Omental fat pad (tissue), 4 donors: ENCODE results near the gene CBX3. TPM values are rescaled to one million over a fixed set of nuclear protein-coding genes. Genes with fewer than 3 reads are reported as not detected.
"Not testable (repeated sequence)": the region's sequence is repeated elsewhere in the genome, so short reads cannot be mapped to it uniquely, and the experiment has no call there.

Experiments used
- ATAC-seq: fragments of 150-250 bp; one replicate; pipeline ENCODE4 v1.9.1; 2016; ENCODE audit warnings: mild to moderate bottlenecking, moderate library complexity; ENCODE audit not compliant: low FRiP score
- DNase-seq: peaks from one replicate; pipeline ENCODE4 v3.0.0-alpha.2; 2019; ENCODE audit warnings: low spot score
- total RNA-seq, 4 donors: library from RNA; depleted of rRNA; stranded (reverse); fragments of >200 nt; gene quantifications; one replicate each; pipeline ENCODE4 v1.1.0, GENCODE V29; 2016
- TF ChIP-seq, protein P1 (sequence below), 3 donors: fragments of 450-650 bp; IDR thresholded peaks; one replicate each; pipeline ENCODE4 v1.5.1; 2016 to 2017; ENCODE audit warnings: antibody characterized with exemption in 3 of 3, mild to moderate bottlenecking in 3 of 3, moderate library complexity in 2 of 3

The CBX3 gene
- total RNA-seq, 4 donors from 2014 or later, result 60.1 to 111 (median 87.4) TPM

DNA sequence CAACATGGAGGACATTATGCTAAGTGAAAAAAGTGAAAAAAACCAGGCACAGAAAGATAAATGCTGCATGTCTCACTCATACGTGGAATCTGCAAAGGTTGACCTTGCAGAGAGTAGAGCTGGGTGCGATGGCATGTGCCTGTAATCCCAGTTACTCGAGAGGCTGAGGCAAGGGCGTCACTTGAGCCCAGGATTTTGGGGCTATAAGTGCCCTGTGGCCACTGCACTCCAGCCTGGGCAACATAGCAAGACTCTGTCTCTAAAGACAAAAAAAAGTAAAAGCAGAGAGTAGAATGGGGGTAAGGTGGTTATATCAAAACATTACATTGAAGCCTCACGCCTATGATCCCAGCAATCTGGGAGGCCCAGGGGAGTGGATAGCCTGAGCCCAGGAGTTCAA lies 22.8 kb downstream of the CBX3 start:
- ATAC-seq, result no peak
- DNase-seq, result no peak
- TF ChIP-seq, protein P1, sequence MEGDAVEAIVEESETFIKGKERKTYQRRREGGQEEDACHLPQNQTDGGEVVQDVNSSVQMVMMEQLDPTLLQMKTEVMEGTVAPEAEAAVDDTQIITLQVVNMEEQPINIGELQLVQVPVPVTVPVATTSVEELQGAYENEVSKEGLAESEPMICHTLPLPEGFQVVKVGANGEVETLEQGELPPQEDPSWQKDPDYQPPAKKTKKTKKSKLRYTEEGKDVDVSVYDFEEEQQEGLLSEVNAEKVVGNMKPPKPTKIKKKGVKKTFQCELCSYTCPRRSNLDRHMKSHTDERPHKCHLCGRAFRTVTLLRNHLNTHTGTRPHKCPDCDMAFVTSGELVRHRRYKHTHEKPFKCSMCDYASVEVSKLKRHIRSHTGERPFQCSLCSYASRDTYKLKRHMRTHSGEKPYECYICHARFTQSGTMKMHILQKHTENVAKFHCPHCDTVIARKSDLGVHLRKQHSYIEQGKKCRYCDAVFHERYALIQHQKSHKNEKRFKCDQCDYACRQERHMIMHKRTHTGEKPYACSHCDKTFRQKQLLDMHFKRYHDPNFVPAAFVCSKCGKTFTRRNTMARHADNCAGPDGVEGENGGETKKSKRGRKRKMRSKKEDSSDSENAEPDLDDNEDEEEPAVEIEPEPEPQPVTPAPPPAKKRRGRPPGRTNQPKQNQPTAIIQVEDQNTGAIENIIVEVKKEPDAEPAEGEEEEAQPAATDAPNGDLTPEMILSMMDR (IDR thresholded peaks at IDR 0.05), result no peak

DNA sequence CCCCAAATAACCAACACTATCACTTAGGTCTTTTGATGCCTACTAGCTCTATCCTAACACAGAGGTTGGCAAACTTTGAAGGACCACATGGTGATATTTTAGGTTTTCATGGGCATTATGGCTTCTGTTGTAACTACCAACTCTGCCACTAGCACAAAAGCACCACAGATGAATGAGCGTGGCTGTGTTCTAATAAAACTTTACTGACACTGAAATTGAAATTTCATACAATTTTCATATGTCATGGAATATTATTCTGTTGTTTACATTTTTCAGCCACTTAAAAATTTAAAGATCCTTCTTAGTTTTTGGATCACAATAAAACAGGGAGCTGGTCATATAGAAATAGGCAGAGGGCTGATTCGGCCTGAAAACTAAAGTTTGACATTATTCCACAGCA lies 26.4 kb downstream of the CBX3 start:
- DNase-seq (no peak), ATAC-seq (no peak)
- TF ChIP-seq, protein P1 (IDR thresholded peaks at IDR 0.05), result no peak

- TF ChIP-seq, protein P1 (IDR thresholded peaks at IDR 0.05), result no peak
- DNase-seq (no peak), ATAC-seq (no peak)
Observed at GRCh38 chr7:26233902-26234511, 32.5 kb downstream of the CBX3 start.

- TF ChIP-seq, protein P1 (IDR thresholded peaks at IDR 0.05), result no peak
- no peak for ATAC-seq
Observed at GRCh38 chr7:26237035-26237807, 35.7 kb downstream of the CBX3 start.

GRCh38 chr7:26238032-26238431 lies 36.5 kb downstream of the CBX3 start:
- DNase-seq (no peak), ATAC-seq (no peak)
- TF ChIP-seq, protein P1 (IDR thresholded peaks at IDR 0.05), result no peak

More at GRCh38 chr7:26237035-26237807, 35.7 kb downstream of the CBX3 start:
- DNase-seq, result no peak

- TF ChIP-seq, protein P1 (IDR thresholded peaks at IDR 0.05), result no peak
- ATAC-seq (no peak), DNase-seq (no peak)
Observed at GRCh38 chr7:26245150-26245549, 43.6 kb downstream of the CBX3 start.

DNA sequence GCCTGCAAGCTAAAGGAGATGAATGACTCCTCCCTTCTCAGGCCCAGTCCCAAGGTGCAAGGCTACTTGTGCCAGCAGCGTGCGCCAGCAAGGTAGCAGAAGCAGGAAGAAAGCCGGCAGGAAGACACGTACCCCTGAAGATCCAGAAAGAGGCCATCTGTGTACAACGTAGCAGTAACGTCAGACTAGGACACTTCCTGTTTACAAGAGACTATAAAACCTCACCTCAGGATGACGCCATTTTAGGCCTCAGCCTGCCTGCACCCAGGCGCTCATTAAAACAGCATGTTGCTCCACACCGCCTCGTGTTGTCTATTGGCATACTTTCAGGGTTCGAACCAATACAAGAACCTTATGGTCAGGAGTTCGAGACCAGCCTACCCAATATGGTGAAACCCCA lies 48.7 kb downstream of the CBX3 start:
- ATAC-seq, result no peak
- TF ChIP-seq, protein P1 (IDR thresholded peaks at IDR 0.05), result no peak
- DNase-seq, result no peak

DNA sequence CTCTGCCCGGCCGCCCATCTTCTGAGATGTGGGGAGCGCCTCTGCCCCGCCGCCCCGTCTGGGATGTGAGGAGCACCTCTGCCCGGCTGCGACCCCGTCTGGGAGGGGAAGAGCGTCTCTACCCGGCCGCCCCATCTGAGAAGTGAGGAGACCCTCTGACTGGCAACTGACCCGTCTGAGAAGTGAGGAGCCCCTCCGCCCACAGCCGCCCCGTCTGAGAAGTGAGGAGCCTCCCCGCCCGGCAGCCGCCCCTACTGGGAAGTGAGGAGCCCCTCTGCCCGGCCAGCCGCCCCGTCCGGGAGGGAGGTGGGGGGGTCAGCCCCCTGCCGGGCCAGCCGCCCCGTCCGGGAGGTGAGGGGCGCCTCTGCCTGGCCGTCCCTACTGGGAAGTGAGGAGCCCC lies 60.3 kb downstream of the CBX3 start:
- not testable (repeated sequence) for DNase-seq, ATAC-seq
